GM18867 (cell line): ENCODE measurements around the gene TOPAZ1.
A peak's percentile ranks its signal among the peaks of the same experiment; 100 is the strongest.
"Not testable (repeated sequence)": the region's sequence is repeated elsewhere in the genome, so short reads cannot be mapped to it uniquely, and the experiment has no call there.

ENCODE experiments used
- ATAC-seq: cut with Tn5 transposase; IDR thresholded peaks from one replicate; pipeline ENCODE4 v1.9.1; 2021; ENCODE audit warnings: mild to moderate bottlenecking, moderate library complexity; ENCODE audit not compliant: unreplicated experiment

TOPAZ1 gene

DNA sequence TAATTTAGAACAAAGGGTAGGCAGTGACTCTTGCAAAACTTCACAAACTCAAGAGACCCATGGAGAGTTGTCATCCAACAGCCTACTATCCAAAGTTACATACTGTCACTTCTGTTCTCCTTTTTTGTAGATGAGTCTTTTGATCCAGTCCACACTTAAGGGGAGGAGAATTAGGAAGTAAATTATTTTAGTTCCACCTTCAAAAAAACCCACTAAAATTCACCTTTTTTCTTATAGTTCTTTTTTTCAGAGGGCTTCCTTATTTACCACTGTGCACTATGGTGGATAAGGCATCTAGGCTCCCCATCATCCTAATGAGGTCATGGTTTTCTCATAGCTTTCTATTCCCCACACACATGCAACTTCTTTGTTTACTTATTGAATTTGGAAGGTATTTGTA lies 88.3 kb downstream of the TOPAZ1 start:
- no peak for ATAC-seq

DNA sequence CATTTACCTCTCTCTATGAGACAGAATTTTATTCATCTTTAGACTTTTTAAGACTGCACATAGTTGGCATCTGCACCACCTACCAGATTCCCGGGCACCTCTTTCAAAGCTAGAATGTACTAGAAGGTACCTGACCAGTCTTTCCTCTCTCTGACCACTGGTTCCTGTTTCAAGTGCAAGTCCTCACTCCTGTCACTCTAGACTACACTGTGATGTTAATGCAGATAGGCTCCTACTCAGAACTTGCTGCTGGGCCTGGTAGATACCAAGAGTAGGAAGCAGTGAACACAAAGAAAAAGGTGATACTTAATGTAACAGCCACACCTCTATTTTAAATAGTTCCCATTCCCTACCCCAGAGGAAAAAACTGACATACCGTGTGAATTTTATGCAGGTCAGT lies 88.8 kb downstream of the TOPAZ1 start:
- ATAC-seq: no peak

DNA sequence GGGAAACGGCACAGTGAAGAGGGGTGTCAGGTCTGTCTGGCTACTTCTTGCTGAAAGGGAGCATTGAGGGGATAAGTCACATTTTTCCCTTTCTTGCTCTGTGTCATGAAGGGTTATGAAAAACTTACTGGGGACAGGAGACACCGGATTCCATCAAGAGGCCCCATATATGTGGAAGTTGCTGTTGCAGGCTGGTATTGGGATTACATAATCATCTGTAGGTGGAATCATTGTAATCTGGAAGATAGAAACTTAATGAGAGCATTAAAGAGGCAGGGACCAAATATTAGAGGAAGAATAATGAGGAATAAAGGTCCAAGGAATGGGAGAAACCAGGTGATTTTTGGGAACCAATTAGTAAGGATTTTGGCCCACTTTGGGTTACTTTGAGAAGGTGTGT lies 92.6 kb downstream of the TOPAZ1 start:
- no peak for ATAC-seq

DNA sequence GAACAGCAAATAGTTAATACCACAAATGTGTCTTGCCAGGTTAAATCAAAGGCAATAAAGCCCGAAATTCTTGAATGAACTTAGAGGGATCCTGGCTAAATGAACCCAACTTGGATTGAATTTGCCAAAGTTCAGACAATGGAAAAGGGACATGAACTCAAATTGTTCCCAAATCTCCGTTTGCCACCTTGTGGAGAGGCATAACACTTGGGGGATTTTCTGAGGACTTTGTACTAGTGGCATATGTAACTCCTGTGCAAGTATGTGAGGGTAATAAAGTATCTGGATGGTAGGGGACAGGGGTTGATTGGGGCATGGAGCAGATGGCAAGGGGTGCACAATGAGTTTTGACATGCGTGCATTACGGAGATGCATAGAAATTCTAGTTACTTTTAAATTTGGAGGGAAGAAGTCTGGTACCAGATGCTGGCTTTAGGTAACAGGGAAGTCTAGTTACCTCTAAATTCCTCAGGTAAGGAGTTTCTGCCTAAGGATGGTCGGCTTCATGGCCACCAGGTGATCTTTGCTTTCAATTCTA lies 95.6 kb downstream of the TOPAZ1 start:
- no peak for ATAC-seq

DNA sequence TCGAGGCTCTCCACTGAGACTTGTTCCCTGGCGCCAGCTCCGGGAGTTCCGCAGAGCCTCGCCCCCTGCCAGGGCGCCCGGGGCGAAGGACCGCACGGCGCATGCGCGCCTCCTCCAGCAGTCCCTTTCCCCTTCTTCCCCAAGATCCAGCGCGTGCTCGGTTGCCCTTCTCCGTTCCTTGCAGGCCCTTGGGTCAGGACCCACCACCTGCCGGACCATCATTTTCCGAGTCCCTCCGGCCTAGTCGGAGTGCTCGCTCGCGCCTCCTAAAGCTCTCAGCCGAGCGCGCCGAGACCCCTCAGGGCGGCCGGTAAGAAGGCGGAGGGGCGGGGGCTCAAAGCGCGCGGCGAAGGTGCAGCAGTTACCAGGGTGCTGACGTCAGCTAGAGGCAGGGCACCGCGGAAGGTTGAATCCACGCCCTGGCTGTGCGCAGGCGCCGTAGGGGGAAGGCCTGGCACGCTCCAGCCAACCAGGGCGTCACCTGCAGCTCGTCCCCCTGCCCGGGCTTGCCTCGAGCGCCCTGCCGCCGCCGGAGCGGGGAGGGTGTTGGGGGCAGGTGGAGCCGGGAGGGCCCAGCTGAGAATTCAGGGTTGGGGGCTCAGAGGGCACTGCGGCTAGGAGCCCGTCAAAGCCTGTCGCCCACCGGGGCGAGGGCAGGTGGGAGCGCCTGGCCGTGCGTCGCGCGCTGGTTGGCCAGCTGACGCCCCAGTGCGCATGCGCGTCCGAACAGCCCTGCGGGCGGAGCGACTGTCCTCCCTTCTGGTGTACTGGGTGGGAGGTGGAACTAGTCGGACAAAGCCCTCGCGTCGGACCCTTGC lies 96.5 kb downstream of the TOPAZ1 start, which contains the start of gene TCAIM:
TCAIM (plus strand) TSS at position 757 of the 818 bp plus-strand sequence. CDS start 16,017 bp downstream, outside the sequence.
- ATAC-seq: peak; percentile 92

DNA sequence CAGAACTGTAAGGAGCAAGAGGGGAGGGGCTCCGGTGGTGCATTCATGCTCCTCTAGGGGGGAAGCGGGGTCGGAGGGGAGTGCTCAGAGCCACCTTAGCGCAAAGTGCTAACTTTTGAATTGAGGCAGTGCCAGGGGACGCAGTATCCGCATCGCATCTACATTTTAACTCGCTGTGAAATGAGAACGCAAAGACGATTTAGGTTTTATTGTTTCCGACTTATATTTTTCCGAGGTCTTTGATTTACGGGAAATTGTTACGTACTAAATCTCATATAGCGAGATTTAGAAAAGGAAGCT lies 97.1 kb downstream of the TOPAZ1 start:
- ATAC-seq: no peak

DNA sequence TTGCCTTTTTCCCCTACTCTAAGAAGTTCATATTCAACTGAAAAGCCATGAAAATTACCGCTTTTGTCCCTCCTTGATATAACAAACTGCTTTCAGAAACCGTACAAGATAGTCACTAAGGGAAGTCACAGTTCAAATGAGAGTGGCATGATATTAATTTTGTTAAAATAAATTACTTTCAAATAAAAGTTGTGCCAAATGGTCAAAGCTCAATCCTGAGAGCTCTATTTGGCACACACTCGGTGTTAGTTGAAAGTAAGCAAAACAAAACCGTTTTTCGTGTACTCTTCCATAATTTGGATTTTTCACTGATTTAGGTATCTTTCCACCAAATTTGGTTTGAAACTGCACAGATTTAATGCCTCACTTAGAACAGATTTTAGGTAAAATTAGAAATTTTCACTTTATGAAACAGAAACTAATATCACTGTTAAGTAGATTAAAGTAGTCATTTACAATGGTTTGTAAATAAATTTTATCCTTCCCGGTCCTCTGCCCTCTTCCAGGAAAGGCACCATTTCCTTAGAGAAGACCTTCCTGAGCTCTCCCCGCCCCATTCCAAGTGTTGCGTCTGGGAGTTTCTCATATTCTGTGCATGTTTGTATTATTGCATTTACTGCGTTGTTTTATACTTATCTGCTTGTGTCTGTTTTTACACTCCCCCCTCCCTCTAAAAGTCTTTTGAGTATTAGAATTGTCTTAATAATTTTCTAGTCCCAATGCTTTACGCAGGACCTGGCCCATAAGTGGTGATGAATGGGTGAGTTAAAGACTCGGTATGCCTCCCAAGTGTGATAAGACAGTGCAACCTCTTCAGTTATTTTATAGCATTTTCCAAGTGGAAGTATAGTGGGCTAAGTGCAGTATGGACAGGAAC lies 97.7 kb downstream of the TOPAZ1 start:
- ATAC-seq: no peak

DNA sequence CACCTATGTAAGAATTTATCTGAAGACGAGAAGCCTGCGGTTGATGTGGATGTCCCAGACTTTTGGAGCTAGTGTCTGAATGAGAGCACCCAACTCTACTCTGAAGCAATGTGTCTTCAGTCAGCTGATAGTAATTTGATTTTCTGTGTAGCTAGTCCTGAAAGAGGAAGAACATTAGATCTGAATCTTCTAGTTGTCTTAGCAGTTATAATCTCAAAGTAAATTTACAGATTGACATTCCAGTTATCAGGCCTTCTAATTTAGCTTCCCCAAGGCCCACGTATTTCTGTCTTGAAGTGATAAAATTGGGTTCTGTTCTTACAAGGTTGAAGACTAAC lies 98.3 kb downstream of the TOPAZ1 start:
- ATAC-seq: no peak

DNA sequence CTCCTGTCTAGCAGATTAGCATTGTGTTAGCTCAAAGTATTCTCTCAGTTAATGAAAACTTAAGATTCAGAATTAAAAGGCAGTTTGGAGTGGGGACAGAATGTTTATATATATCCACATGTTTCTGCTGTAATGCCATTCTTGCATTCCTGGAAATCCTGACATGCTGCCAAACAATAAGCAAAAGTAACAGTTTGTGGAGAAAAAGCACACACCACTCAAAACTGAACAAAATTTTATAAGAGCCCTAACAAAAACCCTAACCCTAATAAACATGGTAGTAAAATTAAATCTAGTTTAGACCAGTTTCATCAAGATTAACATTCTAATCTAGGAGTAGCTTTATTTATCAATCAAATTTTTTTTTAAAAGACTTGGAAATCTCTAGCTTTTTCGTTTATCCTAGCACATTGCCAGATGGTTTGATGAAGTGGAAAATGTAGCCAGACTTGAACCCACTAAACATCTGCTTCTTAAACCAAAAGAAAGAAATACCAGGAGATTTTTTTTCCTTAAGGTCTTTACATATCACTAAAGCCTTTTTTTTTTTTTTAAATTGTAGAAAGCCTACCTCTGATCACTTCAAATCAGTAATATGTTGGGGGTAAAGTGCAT lies 100.6 kb downstream of the TOPAZ1 start:
- ATAC-seq: no peak

DNA sequence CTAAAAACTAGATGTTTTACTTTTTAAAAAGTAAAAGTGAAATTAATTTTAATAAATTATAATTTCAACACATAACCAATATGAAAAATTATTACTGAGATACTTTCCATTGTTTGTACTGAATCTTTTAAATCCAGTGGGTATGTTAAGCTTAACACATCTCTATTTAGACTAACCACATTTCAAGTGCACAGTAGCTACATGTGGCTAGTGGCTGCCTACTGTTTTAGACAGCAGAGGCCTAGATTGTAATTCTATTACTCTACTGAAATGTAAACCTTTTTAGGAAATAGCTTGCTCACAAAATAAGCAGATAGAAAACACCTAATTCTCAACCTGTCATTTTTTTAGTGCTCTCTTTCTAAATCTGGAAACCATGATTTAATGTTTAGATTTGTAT lies 101.7 kb downstream of the TOPAZ1 start:
- ATAC-seq: no peak

DNA sequence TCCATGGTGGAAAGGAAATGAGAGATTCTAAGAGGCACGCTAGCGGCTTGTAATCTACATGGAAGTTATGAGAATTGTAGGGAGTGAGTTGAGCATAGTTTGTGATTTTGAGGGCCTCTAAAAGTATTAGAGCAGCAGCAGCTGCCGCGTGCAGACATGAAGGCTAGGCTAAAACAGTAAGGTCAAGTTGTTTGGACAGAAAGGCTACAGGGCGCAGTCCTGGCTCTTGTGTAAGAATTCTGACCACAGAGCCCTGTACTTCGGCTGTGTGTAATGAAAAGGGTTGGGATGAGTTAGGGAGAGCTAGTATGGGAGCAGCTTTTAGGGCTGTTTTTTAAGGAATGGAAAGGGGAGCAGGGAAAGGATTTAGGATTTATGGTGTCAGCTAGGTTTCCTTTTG lies 104.9 kb downstream of the TOPAZ1 start:
- ATAC-seq: not testable (repeated sequence)

DNA sequence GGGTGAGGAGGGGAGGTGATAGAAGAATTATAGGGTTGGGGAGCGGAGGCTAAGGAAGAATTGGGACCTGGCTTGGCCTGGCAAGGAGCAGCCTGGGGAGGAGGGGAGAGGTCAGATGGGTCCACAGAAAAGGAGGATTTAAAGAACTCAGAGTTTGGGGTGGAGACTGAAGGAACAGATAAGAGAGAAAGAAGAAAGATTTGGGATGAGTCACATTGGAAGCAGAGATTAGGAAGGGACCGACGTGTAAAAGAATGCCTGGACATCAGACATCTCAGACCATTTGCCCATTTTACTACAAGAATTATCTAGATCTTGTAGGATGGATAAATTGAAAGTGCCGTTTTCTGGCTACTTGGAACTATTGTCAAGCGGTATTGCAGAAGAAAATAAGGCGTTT lies 107.3 kb downstream of the TOPAZ1 start:
- no peak for ATAC-seq

DNA sequence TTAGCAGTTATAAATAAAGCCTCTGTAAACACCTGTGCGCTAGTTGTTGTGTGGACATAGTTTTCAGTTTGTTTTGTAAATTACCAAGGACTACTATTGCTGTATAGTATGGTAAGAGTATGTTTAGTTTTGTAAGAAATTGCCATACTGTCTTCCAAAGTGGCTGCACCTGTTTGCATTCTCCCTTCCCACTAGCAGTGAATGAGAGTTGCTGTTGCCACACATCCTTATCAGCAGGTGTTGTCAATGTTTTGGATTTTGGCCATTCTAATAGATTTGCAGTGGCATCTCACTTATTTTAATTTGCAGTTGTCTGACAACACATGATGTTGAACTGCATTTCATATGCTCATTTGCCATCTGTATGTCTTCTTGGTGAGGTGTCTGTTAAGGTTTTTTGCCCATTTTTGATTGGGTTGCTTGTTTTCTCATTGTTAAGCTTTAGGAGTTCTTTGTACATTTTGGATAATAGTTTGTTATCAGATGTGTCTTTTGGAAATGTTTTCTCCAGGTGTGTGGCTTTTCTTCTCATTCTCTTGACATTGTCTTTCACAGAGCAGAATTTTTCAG lies 111.8 kb downstream of the TOPAZ1 start:
- ATAC-seq: no peak

DNA sequence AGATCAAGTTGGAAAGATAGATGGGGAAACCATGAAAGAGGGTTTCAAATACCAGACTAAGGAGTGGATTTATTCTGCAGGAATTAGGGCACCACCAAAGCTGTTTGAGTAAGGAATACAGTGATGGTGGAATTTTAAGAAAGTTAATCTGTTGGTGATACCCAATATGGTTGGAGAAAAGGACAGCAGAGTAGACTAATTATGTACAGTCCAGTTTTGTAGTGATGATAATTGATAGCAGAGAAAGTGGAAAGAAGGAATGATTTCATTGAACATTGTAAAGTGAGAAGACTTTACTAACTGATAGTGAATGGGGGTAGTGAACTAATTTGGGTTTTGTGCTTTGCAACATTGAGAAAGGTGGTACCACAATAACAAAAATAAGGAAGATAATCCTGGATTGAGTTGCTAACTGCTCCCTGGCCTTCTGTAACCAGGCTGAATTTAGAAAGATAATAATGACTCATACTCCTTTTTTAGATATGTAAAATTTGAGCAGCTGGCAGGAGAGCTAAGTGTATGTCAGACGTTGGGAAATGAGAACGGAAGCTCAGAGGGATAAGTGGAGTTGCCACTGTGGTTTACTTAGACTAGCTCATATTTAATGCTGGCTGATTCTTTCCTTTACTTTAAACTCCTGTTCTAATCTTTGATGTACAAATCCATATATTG lies 113.8 kb downstream of the TOPAZ1 start:
- no peak for ATAC-seq

DNA sequence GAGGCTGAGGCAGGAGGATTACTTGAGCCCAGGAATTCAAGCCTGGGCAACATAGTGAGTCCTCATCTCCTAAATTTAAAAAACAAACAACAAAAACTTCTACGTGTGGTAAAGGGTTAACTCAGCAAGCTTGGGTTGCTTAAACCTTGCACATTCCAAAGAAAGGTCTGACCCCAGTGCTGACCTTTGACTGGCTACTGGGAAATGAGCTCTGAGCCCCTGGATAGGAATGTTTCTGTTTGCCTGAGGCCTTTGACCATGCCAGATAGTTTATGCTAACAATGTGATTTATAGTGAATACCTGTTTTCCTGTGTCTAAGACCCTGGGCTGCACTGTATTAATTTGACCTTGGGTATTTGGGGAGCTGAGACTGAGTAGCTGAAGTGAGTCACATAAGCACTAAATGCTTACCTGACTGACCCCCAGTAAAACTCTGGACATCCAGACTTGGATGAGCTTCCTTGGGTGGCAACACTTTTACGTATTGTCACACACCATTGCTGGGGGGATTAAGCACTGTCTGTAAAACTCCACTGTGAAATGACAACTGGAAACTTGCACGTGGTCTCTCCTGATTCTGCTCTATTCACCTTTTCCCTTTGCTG lies 117.6 kb downstream of the TOPAZ1 start:
- ATAC-seq: no peak

DNA sequence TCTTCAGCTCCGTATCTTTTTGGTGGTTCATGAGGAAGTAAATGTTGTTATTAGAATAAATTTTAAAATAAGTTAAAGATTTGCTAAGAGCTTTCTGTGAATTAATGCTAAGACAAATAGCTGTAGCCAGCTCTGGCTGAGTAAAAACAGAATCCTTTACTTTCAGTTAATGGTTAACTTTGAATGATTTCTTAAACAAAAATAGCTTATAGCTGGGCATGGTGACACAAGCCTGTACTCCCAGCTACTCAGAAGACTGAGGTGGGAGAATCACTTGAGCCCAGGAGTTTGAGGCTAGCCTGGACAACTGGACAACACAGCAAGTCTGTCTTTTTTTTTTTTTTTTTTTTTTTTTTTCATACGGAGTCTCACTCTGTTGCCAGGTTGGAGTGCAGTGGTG lies 121.9 kb downstream of the TOPAZ1 start:
- peak; percentile 52 for ATAC-seq

DNA sequence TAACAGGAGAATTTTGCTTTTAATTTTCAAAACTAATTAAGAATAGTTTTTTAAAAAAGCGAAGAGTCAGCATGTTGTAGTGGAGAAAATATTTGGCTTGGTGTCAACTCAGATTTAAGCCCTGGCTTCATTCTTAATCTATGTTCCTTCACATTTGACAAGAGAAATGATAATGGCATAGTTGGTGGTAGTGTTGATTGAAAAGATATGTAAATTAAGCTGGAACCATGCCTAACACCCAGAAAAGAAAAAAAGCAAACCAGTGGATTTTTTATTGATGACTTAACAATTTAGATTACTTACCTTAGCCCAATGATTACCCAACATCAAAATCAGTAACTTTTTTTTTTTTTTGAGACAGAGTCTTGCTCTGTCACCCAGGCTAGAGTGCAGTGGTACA lies 124.3 kb downstream of the TOPAZ1 start:
- ATAC-seq: no peak

DNA sequence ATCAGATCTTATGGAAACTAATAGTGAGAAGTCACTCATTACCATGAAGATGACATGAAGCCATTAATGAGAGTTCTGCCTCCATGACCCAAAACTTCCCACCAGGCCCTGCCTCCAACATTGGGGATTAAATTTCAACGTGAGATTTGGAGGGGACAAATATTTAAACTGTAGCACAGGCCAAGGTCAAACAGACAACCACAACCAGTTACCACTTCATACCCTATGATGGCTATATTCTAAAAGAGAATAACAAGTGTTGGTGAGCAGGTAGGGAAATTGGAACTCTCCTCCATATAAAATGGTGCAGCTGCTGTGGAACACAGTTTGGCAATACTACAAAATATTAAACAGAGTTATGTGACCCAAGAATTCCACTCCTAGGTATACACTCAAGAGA lies 133.8 kb downstream of the TOPAZ1 start:
- ATAC-seq: no peak
